Measurements from ENCODE around the gene TRIM26.

DNA sequence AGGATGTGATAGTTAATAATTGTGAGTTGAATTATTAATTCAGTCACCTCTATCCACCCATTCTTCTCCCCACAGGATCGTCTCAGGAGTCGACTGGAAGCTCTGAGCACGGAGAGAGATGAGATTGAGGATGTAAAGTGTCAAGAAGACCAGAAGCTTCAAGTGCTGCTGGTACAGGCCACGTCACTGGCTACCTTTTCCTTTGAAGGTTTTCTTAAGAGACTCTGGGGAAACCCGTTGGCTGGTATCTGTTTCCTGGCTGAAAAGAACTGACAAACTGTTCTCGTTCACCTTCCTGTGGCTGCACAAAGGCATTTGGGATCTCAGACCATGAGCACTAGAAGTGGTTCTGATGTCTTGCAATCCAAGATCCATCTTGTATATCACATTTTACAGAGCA lies 46.1 kb downstream of the TRIM26 start:
- TF ChIP-seq, protein P1, sequence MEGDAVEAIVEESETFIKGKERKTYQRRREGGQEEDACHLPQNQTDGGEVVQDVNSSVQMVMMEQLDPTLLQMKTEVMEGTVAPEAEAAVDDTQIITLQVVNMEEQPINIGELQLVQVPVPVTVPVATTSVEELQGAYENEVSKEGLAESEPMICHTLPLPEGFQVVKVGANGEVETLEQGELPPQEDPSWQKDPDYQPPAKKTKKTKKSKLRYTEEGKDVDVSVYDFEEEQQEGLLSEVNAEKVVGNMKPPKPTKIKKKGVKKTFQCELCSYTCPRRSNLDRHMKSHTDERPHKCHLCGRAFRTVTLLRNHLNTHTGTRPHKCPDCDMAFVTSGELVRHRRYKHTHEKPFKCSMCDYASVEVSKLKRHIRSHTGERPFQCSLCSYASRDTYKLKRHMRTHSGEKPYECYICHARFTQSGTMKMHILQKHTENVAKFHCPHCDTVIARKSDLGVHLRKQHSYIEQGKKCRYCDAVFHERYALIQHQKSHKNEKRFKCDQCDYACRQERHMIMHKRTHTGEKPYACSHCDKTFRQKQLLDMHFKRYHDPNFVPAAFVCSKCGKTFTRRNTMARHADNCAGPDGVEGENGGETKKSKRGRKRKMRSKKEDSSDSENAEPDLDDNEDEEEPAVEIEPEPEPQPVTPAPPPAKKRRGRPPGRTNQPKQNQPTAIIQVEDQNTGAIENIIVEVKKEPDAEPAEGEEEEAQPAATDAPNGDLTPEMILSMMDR (IDR thresholded peaks at IDR 0.05; ENCODE audit: poor library complexity) = no peak
- no peak for TF ChIP-seq EZH2phosphoT487 (IDR thresholded peaks at IDR 0.05; ENCODE audit: low read depth, severe bottlenecking, unreplicated experiment)
